ENCODE data around the gene GAPDH.
A peak's percentile ranks its signal among the peaks of the same experiment; 100 is the strongest.

DNA sequence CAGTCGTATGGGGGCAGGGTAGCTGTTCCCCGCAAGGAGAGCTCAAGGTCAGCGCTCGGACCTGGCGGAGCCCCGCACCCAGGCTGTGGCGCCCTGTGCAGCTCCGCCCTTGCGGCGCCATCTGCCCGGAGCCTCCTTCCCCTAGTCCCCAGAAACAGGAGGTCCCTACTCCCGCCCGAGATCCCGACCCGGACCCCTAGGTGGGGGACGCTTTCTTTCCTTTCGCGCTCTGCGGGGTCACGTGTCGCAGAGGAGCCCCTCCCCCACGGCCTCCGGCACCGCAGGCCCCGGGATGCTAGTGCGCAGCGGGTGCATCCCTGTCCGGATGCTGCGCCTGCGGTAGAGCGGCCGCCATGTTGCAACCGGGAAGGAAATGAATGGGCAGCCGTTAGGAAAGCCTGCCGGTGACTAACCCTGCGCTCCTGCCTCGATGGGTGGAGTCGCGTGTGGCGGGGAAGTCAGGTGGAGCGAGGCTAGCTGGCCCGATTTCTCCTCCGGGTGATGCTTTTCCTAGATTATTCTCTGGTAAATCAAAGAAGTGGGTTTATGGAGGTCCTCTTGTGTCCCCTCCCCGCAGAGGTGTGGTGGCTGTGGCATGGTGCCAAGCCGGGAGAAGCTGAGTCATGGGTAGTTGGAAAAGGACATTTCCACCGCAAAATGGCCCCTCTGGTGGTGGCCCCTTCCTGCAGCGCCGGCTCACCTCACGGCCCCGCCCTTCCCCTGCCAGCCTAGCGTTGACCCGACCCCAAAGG lies 804 bp downstream of the GAPDH start:
- TF ChIP-seq, protein P1, sequence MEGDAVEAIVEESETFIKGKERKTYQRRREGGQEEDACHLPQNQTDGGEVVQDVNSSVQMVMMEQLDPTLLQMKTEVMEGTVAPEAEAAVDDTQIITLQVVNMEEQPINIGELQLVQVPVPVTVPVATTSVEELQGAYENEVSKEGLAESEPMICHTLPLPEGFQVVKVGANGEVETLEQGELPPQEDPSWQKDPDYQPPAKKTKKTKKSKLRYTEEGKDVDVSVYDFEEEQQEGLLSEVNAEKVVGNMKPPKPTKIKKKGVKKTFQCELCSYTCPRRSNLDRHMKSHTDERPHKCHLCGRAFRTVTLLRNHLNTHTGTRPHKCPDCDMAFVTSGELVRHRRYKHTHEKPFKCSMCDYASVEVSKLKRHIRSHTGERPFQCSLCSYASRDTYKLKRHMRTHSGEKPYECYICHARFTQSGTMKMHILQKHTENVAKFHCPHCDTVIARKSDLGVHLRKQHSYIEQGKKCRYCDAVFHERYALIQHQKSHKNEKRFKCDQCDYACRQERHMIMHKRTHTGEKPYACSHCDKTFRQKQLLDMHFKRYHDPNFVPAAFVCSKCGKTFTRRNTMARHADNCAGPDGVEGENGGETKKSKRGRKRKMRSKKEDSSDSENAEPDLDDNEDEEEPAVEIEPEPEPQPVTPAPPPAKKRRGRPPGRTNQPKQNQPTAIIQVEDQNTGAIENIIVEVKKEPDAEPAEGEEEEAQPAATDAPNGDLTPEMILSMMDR (IDR thresholded peaks at IDR 0.05): peak in 2 of 6 experiments; percentile 21 to 40
- TF ChIP-seq POLR2A (IDR thresholded peaks at IDR 0.05): no peak

Measured in Peyer's patch (tissue), 4 donors.